AG09309 (cell line): ENCODE results near the gene GJD3.
A peak's percentile ranks its signal among the peaks of the same experiment; 100 is the strongest.

Experiments used
- DNase-seq: peaks from one replicate; pipeline ENCODE4 v3.0.0-alpha.2; 2010; ENCODE audit warnings: low read depth
- H3K4me3 ChIP-seq: 2 replicates; pipeline ENCODE4 v1.5.1; 2011; ENCODE audit warnings: mild to moderate bottlenecking, low read depth, low read length, moderate library complexity; ENCODE audit not compliant: control insufficient read depth
- CTCF ChIP-seq: IDR thresholded peaks from 2 replicates; pipeline ENCODE4 v1.5.1; 2011; ENCODE audit warnings: mild to moderate bottlenecking, low read depth, low read length, inconsistent platforms; ENCODE audit not compliant: insufficient read depth, control insufficient read depth; ENCODE audit errors: missing control alignments

Gene GJD3

GRCh38 chr17:40366861-40367518 is 2.5 kb upstream of the GJD3 start:
- TF ChIP-seq CTCF, result no peak
- DNase-seq, result no peak
- H3K4me3 ChIP-seq, result no peak overlapping the region

- DNase-seq, result no peak
- no peak for TF ChIP-seq CTCF
- H3K4me3 ChIP-seq, result no peak overlapping the region
Measured at GRCh38 chr17:40366076-40366860, 1.7 kb upstream of the GJD3 start.

GRCh38 chr17:40364906-40365305 is 369 bp upstream of the GJD3 start:
- H3K4me3 ChIP-seq, result no peak overlapping the region

GRCh38 chr17:40363111-40363827 is 1.3 kb downstream of the GJD3 start:
- peak overlapping the region; percentile 55 for H3K4me3 ChIP-seq
- no peak for DNase-seq
- TF ChIP-seq CTCF, result no peak

More at GRCh38 chr17:40364906-40365305, 369 bp upstream of the GJD3 start:
- TF ChIP-seq CTCF, result no peak
- no peak for DNase-seq

- DNase-seq, result no peak
- TF ChIP-seq CTCF, result peak; percentile 76
- peak overlapping the region; percentile 55 for H3K4me3 ChIP-seq
Measured at GRCh38 chr17:40362696-40363110, 1.8 kb downstream of the GJD3 start.

- no peak for TF ChIP-seq CTCF
- DNase-seq, result no peak
- peak overlapping the region; percentile 55 for H3K4me3 ChIP-seq
Measured at GRCh38 chr17:40361925-40362695, 2.4 kb downstream of the GJD3 start.
